ENCODE results near the gene LRRC8D. TPM values are rescaled to one million over a fixed set of nuclear protein-coding genes. Genes with fewer than 3 reads are reported as not detected.

The LRRC8D gene
- total and polyA plus RNA-seq, 2 of the 4 experiments (the other 2 are of a cell fraction) = 34.1 to 35.3 TPM

DNA sequence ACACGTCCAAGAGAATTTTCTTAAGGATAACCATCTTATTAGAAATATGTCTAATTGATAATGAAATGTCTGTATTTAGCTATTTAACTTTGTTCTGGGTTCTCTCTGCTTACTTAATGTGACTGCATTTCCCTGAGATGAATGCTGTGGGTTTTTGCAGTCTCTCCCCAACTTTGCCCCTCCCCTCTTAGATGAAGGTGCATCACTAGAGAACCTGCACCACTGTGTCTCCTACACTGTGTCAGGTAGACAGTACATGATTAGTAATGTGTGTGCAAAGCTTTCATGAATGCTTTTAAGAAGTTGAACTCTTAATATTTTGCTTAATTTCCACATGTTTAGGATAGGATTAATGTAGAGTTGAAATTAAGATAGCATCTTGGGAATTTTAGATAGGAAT is 51.7 kb downstream of the LRRC8D start:
- BruUV-seq (replicated peaks) = no TSS peak

More for the DNA sequence above, 51.7 kb downstream of the LRRC8D start:
- intact Hi-C loops (cut with micrococcal nuclease) = no loop called here
- Histone ChIP-seq H2BK5ac (ENCODE audit: low read depth, low read length, poor library complexity, severe bottlenecking) (no peak overlapping the region), H3K56ac (ENCODE audit: extremely low read depth, insufficient read depth, low read length) (no peak overlapping the region), H2AFZ (replicated peaks; ENCODE audit: low read length, poor library complexity) (no peak overlapping the region), H2AK5ac (ENCODE audit: low read depth, low read length) (no peak overlapping the region), H2BK120ac (ENCODE audit: low read depth, low read length) (no peak overlapping the region), H3K27me3 (ENCODE audit: control insufficient read depth, insufficient read depth, low read length) (no peaks in the 10 kb centered on the region), H4K8ac (ENCODE audit: low read depth in 2 of 2, low read length in 2 of 2) (no peak overlapping the region), H3K4me2 (ENCODE audit: low read depth, low read length) (no peak overlapping the region), H3K18ac (ENCODE audit: low read depth, low read length) (no peak overlapping the region), H3K9me1 (ENCODE audit: insufficient read depth, low read length) (no peaks in the 10 kb centered on the region; the same call in 1 of the 2 replicates), H3K79me1 (ENCODE audit: low read depth in 1 of 2, low read length in 2 of 2) (peaks cover 15 to 32% of the 10 kb centered on the region in 2 experiments), H3K27ac (ENCODE audit: insufficient read depth, low read length) (no peak overlapping the region), H3K4ac (ENCODE audit: low read depth, low read length) (no peak overlapping the region), H3K9me3 (ENCODE audit: control insufficient read depth, insufficient read depth, low read length) (no peaks in the 10 kb centered on the region), H3K4me3 (ENCODE audit: insufficient read depth, low read depth, low read length) (no peak overlapping the region), H3K9ac (ENCODE audit: low read depth, low read length) (no peak overlapping the region), H3K4me1 (ENCODE audit: control insufficient read depth, insufficient read depth, low read length) (no peaks in the 10 kb centered on the region), H2BK20ac (ENCODE audit: low read depth, low read length) (no peak overlapping the region), H4K20me1 (ENCODE audit: insufficient read depth, low read length) (no peaks in the 10 kb centered on the region), H2BK15ac (ENCODE audit: low read depth, low read length) (no peak overlapping the region), H4K5ac (ENCODE audit: low read depth, low read length) (no peak overlapping the region), H3K23ac (ENCODE audit: low read depth, low read length) (no peak overlapping the region), H2AK9ac (replicated peaks; ENCODE audit: low read depth, low read length, poor library complexity) (no peak overlapping the region), H3K14ac (replicated peaks; ENCODE audit: low read depth, low read length) (no peak overlapping the region), H3K36me3 (ENCODE audit: control insufficient read depth, insufficient read depth, low read length) (peaks cover 3% of the 10 kb centered on the region), H4K91ac (ENCODE audit: insufficient read depth, low read depth, low read length) (no peak overlapping the region)
- POLR2A ChIA-PET (ENCODE audit: unreplicated experiment) = no interaction called here
- ATAC-seq (ENCODE audit: low read depth) (no peak), DNase-seq (no peak)
- in situ Hi-C loops (cut with MboI; ENCODE audit: low sequenced_read_pairs) = no loop called here
- TF ChIP-seq FOS (IDR thresholded peaks at IDR 0.05; ENCODE audit: low read depth, low read length) = no peak
- no peak for TF ChIP-seq NFE2L2 (IDR thresholded peaks at IDR 0.05; ENCODE audit: low read depth, low read length)
- no peak for TF ChIP-seq RAD21 (IDR thresholded peaks at IDR 0.05; ENCODE audit: low read length)
- no peak for TF ChIP-seq SMC3 (IDR thresholded peaks at IDR 0.05; ENCODE audit: low read depth, low read length)
- no peak for TF ChIP-seq MXI1 (IDR thresholded peaks at IDR 0.05; ENCODE audit: borderline replicate concordance, low read depth, low read length)
- no peak for TF ChIP-seq MAZ (IDR thresholded peaks at IDR 0.05; ENCODE audit: borderline replicate concordance, low read depth, low read length)
- TF ChIP-seq, protein P1, sequence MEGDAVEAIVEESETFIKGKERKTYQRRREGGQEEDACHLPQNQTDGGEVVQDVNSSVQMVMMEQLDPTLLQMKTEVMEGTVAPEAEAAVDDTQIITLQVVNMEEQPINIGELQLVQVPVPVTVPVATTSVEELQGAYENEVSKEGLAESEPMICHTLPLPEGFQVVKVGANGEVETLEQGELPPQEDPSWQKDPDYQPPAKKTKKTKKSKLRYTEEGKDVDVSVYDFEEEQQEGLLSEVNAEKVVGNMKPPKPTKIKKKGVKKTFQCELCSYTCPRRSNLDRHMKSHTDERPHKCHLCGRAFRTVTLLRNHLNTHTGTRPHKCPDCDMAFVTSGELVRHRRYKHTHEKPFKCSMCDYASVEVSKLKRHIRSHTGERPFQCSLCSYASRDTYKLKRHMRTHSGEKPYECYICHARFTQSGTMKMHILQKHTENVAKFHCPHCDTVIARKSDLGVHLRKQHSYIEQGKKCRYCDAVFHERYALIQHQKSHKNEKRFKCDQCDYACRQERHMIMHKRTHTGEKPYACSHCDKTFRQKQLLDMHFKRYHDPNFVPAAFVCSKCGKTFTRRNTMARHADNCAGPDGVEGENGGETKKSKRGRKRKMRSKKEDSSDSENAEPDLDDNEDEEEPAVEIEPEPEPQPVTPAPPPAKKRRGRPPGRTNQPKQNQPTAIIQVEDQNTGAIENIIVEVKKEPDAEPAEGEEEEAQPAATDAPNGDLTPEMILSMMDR (conservative IDR thresholded peaks at IDR 0.05; ENCODE audit: low read depth, low read length) = no peak
- no peak for TF ChIP-seq RCOR1 (IDR thresholded peaks at IDR 0.05; ENCODE audit: insufficient replicate concordance, low read length)
- no peak for TF ChIP-seq RFX5 (IDR thresholded peaks at IDR 0.05; ENCODE audit: low read depth, low read length)
- TF ChIP-seq MAFK (IDR thresholded peaks at IDR 0.05; ENCODE audit: low read depth, low read length) = no peak
- TF ChIP-seq CEBPB (IDR thresholded peaks at IDR 0.05; ENCODE audit: low read depth, low read length) = no peak
- CTCF ChIA-PET = interaction anchor here (1.0 kb wide), 1 partner anchor 36 kb away, joined by 3 read pairs; no protein-coding TSS in a partner anchor
- no CpG with 5 or more reads among the region's 1 CpG for WGBS, 2 experiments (ENCODE audit: extremely low coverage in 2 of 2, insufficient read length in 1 of 2)
- dilution Hi-C loops (cut with HindIII; ENCODE audit: low sequenced_read_pairs, unreplicated experiment) = no loop called here
